SK-N-SH (cell line): ENCODE data around the gene ZNF208. TPM values are rescaled to one million over a fixed set of nuclear protein-coding genes. Genes with fewer than 3 reads are reported as not detected.

Experiments used
- CTCF ChIA-PET: fragments of 300-600, 350-600 bp; formaldehyde crosslinking; extraction: SDS; loops from one replicate; lab custom pipeline; 2021; lab: Yijun Ruan, JAX
- POLR2A ChIA-PET: fragments of 350-600 bp; sonication (Branson Sonifier 250); formaldehyde crosslinking; extraction: SDS; loops from one replicate; lab custom pipeline; 2020; ENCODE audit warnings: antibody characterized with exemption, inconsistent platforms; lab: Yijun Ruan, JAX
- DNase-seq: peaks from one replicate; pipeline ENCODE4 v3.0.0; 2012
- H2AFZ ChIP-seq: fragments of 200-600 bp; sonication (generic); 2 replicates; pipeline ENCODE4 v1.8.1; 2016; ENCODE audit warnings: antibody characterized with exemption, mild to moderate bottlenecking, low read depth
- H3F3A ChIP-seq: fragments of 200-600 bp; sonication (generic); replicated peaks from 2 replicates; pipeline ENCODE3; 2016; ENCODE audit warnings: antibody characterized with exemption, mild to moderate bottlenecking; ENCODE audit not compliant: insufficient read depth
- H3K27ac ChIP-seq, 2 experiments: fragments of 200-500 bp in 1 of 2; fragments of 200-600 bp in 1 of 2; sonication (Bioruptor generic) in 1 of 2; sonication (generic), shearing (Covaris generic) in 1 of 2; 2 replicates each; pipeline versions ENCODE4 v1.5.1 to v1.6.1; 2014 to 2016; ENCODE audit warnings: low read depth in 2 of 2, inconsistent platforms in 1 of 2, low read length in 1 of 2, mild to moderate bottlenecking in 1 of 2, mixed read lengths in 1 of 2
- H3K27me3 ChIP-seq: fragments of 200-600 bp; sonication (generic), shearing (Covaris generic); 2 replicates; pipeline ENCODE4 v1.6.1; 2016; ENCODE audit warnings: mixed run types; ENCODE audit not compliant: insufficient read depth
- H3K36me3 ChIP-seq, 2 experiments: fragments of 200-500 bp in 1 of 2; fragments of 200-600 bp in 1 of 2; sonication (Bioruptor generic) in 1 of 2; sonication (generic) in 1 of 2; replicated peaks in 1 of 2; 2 replicates each; pipeline versions ENCODE3 to v1.5.1; 2014 to 2016; ENCODE audit warnings: low read length in 1 of 2, mild to moderate bottlenecking in 1 of 2; ENCODE audit not compliant: insufficient read depth in 2 of 2, control insufficient read depth in 1 of 2
- H3K4me1 ChIP-seq, 2 experiments: fragments of 200-500 bp in 1 of 2; fragments of 200-600 bp in 1 of 2; sonication (Bioruptor generic) in 1 of 2; sonication (generic), shearing (Covaris generic) in 1 of 2; 2 replicates each; pipeline versions ENCODE4 v1.5.1 to v1.6.1; 2014 to 2016; ENCODE audit warnings: low read depth in 1 of 2, low read length in 1 of 2, mixed run types in 1 of 2; ENCODE audit not compliant: insufficient read depth in 2 of 2, control insufficient read depth in 1 of 2
- H3K4me2 ChIP-seq: fragments of 200-600 bp; sonication (generic), shearing (Covaris generic); 2 replicates; pipeline ENCODE4 v1.6.1; 2017; ENCODE audit warnings: mixed run types
- H3K4me3 ChIP-seq, 2 experiments: fragments of 200-500 bp in 1 of 2; fragments of 200-600 bp in 1 of 2; sonication (Bioruptor generic) in 1 of 2; sonication (generic), shearing (Covaris generic) in 1 of 2; 2 replicates each; pipeline versions ENCODE4 v1.5.1 to v1.8.1; 2014 to 2016; ENCODE audit warnings: low read depth in 2 of 2, inconsistent platforms in 1 of 2, low read length in 1 of 2, mild to moderate bottlenecking in 1 of 2, mixed read lengths in 1 of 2, moderate library complexity in 1 of 2
- H3K79me2 ChIP-seq: fragments of 200-600 bp; sonication (generic); 2 replicates; pipeline ENCODE4 v1.8.1; 2017; ENCODE audit warnings: mild to moderate bottlenecking; ENCODE audit not compliant: insufficient read depth
- H3K9ac ChIP-seq: fragments of 200-600 bp; sonication (generic); 2 replicates; pipeline ENCODE4 v1.6.1; 2017; ENCODE audit warnings: mixed run types
- H3K9me2 ChIP-seq: fragments of 200-600 bp; sonication (generic); 2 replicates; pipeline ENCODE4 v1.6.1; 2017; ENCODE audit warnings: mixed run types
- H3K9me3 ChIP-seq: fragments of 200-600 bp; sonication (generic); 2 replicates; pipeline ENCODE4 v1.6.1; 2017; ENCODE audit warnings: mixed run types, mild to moderate bottlenecking, moderate library complexity
- H4K20me1 ChIP-seq: fragments of 200-600 bp; sonication (generic); 2 replicates; pipeline ENCODE4 v1.6.1; 2017; ENCODE audit warnings: mild to moderate bottlenecking, mixed run types; ENCODE audit not compliant: insufficient read depth
- CHD2 ChIP-seq: fragments of 150-350 bp; IDR thresholded peaks from 2 replicates; pipeline ENCODE4 v1.6.1; 2018; ENCODE audit warnings: low read length; ENCODE audit not compliant: partially characterized antibody
- CTCF ChIP-seq: fragments of 200-600 bp; sonication (generic); IDR thresholded peaks from 2 replicates; pipeline ENCODE4 v1.6.1; 2017; ENCODE audit warnings: antibody characterized with exemption, mild to moderate bottlenecking, moderate library complexity
- EP300 ChIP-seq, 2 experiments: IDR thresholded peaks; 2 replicates each; pipeline versions ENCODE4 v1.4.0 to v1.6.1; 2012; ENCODE audit warnings: borderline replicate concordance in 1 of 2, low read depth in 1 of 2, low read length in 1 of 2
- EZH2phosphoT487 ChIP-seq: fragments of 200-600 bp; sonication (generic); IDR thresholded peaks from 2 replicates; pipeline ENCODE4 v1.6.1; 2017; ENCODE audit warnings: low read depth, mixed run types, mild to moderate bottlenecking, antibody characterized with exemption, moderate library complexity, borderline replicate concordance
- FOSL2 ChIP-seq: IDR thresholded peaks from 2 replicates; pipeline ENCODE4 v1.4.0; 2012; ENCODE audit warnings: low read depth, mild to moderate bottlenecking, moderate library complexity, borderline replicate concordance
- FOXM1 ChIP-seq: IDR thresholded peaks from 2 replicates; pipeline ENCODE4 v1.4.0; 2012; ENCODE audit warnings: low read depth, mild to moderate bottlenecking
- GABPA ChIP-seq: IDR thresholded peaks from 2 replicates; pipeline ENCODE4 v1.4.0; 2012; ENCODE audit warnings: low read depth, mild to moderate bottlenecking
- GATA2 ChIP-seq: sonication (generic); formaldehyde crosslinking; IDR thresholded peaks from 2 replicates; pipeline ENCODE4 v1.5.0; 2020; ENCODE audit warnings: mild to moderate bottlenecking, missing genetic modification reagents
- IRF3 ChIP-seq: fragments of 150-350 bp; IDR thresholded peaks from 2 replicates; pipeline ENCODE4 v1.6.1; 2016; ENCODE audit warnings: mild to moderate bottlenecking, low read depth, low read length
- JUND ChIP-seq: IDR thresholded peaks from 2 replicates; pipeline ENCODE4 v1.4.0; 2012
- MEF2A ChIP-seq: IDR thresholded peaks from 2 replicates; pipeline ENCODE4 v1.4.0; 2012; ENCODE audit warnings: low read depth, borderline replicate concordance
- PBX3 ChIP-seq: IDR thresholded peaks from 2 replicates; pipeline ENCODE4; 2012
- POLR2AphosphoS5 ChIP-seq: IDR thresholded peaks from 2 replicates; pipeline ENCODE4 v1.6.1; 2012; ENCODE audit warnings: low read depth, low read length
- RAD21 ChIP-seq: IDR thresholded peaks from 2 replicates; pipeline ENCODE4 v1.6.1; 2012; ENCODE audit warnings: mild to moderate bottlenecking, low read length
- RCOR1 ChIP-seq: fragments of 150-350 bp; IDR thresholded peaks from 2 replicates; pipeline ENCODE4 v1.6.1; 2017; ENCODE audit warnings: antibody characterized with exemption, low read length
- RXRA ChIP-seq: IDR thresholded peaks from 2 replicates; pipeline ENCODE4 v1.4.0; 2012; ENCODE audit warnings: low read depth, mild to moderate bottlenecking, borderline replicate concordance
- TEAD4 ChIP-seq: IDR thresholded peaks from 2 replicates; pipeline ENCODE4 v1.4.0; 2012; ENCODE audit warnings: mild to moderate bottlenecking, borderline replicate concordance; ENCODE audit not compliant: insufficient read depth
- YY1 ChIP-seq: IDR thresholded peaks from 2 replicates; pipeline ENCODE4 v1.4.0; 2012; ENCODE audit warnings: low read depth, mild to moderate bottlenecking
- WGBS: methylation state at CpG from one replicate; pipeline ENCODE4 v1.1.6; 2017; ENCODE audit warnings: low lambda C conversion rate; 5-methylcytosine and 5-hydroxymethylcytosine counted together
- polyA plus RNA-seq, 3 experiments: library from polyadenylated mRNA; depleted of rRNA; stranded (reverse); fragments of >200 nt; gene quantifications; 2 replicates each; pipeline ENCODE4 v1.2.3, GENCODE V29; 2012

The ZNF208 gene
- polyA plus RNA-seq, 1 of the 3 experiments (the other 2 are of a cell fraction), result not detected

DNA sequence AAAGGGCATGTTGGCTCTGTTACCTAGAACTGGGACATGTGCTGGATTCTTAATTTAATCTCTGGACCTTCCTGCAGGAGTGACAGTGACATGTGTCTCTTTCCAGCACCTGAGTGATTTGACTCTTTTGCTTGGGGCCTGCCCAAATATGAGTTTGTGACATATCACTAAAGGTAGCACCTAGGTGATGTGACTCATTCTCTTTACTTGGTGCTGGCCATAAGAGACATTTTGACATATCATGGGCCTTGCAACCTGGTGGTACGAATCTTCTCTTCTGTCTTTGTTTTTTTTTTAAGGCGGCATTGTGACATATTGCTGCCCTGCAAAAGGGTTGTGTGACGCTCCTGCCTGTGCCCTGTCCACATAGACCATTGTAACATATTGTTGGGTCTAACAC lies 108.9 kb downstream of the ZNF208 start:
- no peaks in the 10 kb centered on the region for H3K27me3 ChIP-seq
- H3K4me2 ChIP-seq, result no peak overlapping the region
- no peak overlapping the region for H2AFZ ChIP-seq
- H3K79me2 ChIP-seq, result no peaks in the 10 kb centered on the region
- H3K27ac ChIP-seq, result no peak overlapping the region
- H3K36me3 ChIP-seq, result no peaks in the 10 kb centered on the region
- H3K4me1 ChIP-seq, result no peaks in the 10 kb centered on the region
- no peak for TF ChIP-seq FOSL2
- TF ChIP-seq MEF2A, result no peak
- TF ChIP-seq CHD2, result no peak
- TF ChIP-seq TEAD4, result no peak
- TF ChIP-seq GABPA, result no peak
- no peak for TF ChIP-seq RXRA
- TF ChIP-seq FOXM1, result no peak
- no peak for TF ChIP-seq EP300 (IDR thresholded peaks at IDR 0.05; ENCODE audit: borderline replicate concordance in 1 of 2, low read depth in 1 of 2, low read length in 1 of 2)
- no peak for TF ChIP-seq CTCF
- no peak for TF ChIP-seq PBX3
- TF ChIP-seq JUND, result no peak
- no peak for TF ChIP-seq IRF3
- TF ChIP-seq YY1, result no peak
- TF ChIP-seq RCOR1, result no peak
- no peak for TF ChIP-seq EZH2phosphoT487
- TF ChIP-seq POLR2AphosphoS5, result no peak
- TF ChIP-seq RAD21, result no peak
- DNase-seq, result no peak
- no peaks in the 10 kb centered on the region for H4K20me1 ChIP-seq
- no peaks in the 10 kb centered on the region for H3K9me3 ChIP-seq
- ChIA-PET POLR2A (no interaction called here), CTCF (no interaction called here)
- H3K9me2 ChIP-seq, result no peaks in the 10 kb centered on the region
- 13% methylated on average over 3 of the region's 3 CpGs for WGBS
- H3F3A ChIP-seq, result no peaks in the 10 kb centered on the region
- no peak overlapping the region for H3K9ac ChIP-seq
- H3K4me3 ChIP-seq, result no peak overlapping the region

DNA sequence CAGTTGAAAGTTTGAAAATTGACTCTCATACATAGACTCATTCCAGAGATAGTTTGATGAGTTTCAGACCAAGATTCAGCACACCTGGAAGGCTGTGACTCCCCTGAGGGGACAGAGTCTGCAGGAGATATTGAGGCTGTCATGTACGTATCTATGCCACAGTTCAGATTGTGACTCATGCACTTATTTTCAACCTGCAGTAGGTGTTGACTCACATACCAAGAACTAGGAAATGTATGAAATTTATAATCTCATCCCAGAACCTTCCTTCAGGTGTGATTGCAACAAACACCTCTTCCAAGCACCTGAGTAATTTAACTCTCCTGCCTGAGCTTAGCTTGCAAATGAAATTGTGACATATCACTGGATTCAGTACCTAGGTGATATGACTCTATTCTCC lies 110.3 kb downstream of the ZNF208 start:
- Histone ChIP-seq H2AFZ (no peak overlapping the region), H3K79me2 (no peaks in the 10 kb centered on the region), H3K36me3 (no peaks in the 10 kb centered on the region), H4K20me1 (no peaks in the 10 kb centered on the region), H3K27ac (no peak overlapping the region), H3K4me2 (no peak overlapping the region), H3K9me2 (no peaks in the 10 kb centered on the region), H3K4me3 (no peak overlapping the region), H3K27me3 (no peaks in the 10 kb centered on the region), H3F3A (no peaks in the 10 kb centered on the region), H3K4me1 (no peaks in the 10 kb centered on the region), H3K9me3 (no peaks in the 10 kb centered on the region), H3K9ac (no peak overlapping the region)
- no peak for TF ChIP-seq GATA2
- 0% methylated on average over 1 of the region's 1 CpG for WGBS
- ChIA-PET POLR2A (no interaction called here), CTCF (no interaction called here)
- DNase-seq, result no peak
